ENCODE results near the gene ACTR3C.
"Not testable (repeated sequence)": the region's sequence is repeated elsewhere in the genome, so short reads cannot be mapped to it uniquely, and the experiment has no call there.

Gene ACTR3C

DNA sequence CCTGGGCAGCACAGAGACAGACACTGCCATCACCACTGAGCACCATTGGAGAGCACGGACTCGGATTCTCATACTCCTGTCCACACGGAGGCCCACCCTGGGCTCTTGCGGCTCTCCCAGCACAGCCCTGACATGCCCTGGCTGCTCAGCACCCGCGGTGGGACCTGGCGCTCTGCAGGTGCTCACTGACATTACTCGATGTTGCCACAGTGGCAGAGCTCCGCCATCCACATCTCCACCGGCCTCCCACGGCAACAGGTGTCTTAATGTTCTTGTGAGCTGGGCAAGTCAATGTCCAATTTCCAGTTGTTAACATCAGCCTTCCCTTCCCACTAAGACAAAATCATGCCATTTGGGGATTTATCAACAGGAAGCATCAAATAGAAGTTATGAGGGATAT, 45.0 kb downstream of the ACTR3C start:
- not testable (repeated sequence) for DNase-seq

DNA sequence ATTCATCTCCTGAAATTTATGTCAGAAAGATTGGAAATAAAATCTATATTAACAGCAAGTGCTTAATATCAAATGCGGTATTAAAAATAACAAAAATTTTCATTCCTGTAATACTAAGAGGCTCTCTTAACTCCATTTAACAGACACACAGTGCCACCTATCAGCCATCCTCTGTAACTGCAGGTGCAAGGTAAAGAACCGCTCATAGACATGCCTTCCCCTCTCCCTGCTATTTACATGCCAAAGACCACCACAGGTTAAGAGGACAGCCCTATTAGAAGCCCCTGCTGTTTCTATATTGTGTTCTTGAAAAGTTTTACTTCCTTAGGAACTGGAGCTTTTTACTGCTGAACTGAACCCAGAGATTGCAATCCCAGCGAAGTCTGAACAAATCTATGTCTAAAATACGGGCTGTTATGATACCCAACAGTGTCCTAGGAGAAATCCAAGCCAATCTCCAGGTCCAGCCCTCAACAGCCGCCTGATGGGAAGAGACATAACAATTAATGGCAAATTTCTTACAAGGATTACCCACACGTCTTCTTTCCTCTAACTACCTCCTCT, 47.1 kb downstream of the ACTR3C start:
- DNase-seq: not testable (repeated sequence)

DNA sequence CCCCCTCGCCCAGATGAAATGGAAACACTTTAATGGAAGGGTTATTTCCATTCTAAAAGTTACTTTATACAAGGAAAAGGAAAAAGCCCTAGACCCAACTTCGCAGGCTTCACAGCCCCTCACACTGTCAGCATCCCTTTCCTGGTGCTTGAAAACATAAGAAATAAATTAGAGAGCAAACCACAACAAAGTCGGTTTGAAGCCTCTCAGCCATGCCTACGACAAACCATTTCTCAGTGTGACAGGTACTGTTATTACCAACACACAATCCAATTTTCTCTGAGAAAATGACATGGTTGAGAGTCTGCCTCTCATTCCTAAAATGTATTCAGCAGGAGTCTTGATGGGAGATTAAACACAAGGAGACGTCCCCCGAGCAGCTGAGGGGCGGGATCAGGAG, 51.4 kb downstream of the ACTR3C start:
- DNase-seq: not testable (repeated sequence)

DNA sequence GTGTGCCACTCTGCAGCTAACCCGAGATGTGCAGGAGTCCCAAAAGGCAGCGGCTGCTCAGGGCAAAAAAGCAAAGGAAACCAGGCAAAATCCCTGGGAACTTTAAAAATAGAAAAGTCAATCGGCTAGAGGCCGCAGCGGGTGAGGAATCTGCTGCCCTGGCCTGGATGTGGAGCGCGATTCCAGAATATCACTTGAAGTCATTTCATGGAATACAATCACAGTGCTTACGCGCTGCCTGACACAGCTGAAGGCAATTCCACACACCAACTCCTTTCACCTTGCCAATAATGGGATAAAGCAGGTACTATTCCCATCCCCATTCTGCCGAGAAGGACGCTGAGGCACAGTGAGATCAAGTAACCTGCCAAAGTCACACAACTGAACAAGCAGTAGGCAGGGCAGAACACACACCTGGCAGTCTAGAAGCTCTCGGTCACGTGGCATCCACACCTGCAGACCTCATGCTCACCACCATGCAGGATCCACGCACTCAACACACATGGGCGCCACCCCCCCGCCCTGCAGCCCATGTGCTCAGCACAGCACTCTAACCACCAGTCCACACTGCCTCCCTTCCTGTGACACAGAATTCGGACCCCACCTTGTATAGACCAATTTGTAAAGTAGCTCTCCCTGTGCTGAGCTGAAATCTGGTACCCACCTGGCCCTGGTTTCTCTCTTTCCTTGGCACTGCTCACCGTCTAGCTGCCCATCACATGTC, 53.1 kb downstream of the ACTR3C start:
- DNase-seq: not testable (repeated sequence)

DNA sequence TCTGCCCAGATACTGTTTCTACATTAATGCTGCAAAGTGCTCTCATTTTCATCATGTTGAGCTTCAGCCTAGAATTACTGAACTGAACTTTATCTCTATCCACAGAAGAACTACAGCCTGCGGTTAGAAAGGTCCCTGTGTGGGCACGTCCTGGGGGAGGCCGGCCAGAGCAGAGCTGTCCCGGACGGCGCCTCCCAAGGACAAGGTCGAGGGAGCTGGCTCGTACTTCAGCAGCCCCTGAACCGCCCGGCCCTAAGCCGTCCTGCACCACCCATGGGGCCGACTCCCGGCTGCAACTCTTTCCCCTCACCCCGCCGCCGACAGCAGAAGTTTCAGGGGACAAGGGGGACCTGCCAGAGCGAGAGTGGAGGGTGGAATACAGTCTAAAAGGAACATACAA, 54.5 kb downstream of the ACTR3C start:
- DNase-seq: not testable (repeated sequence)

DNA sequence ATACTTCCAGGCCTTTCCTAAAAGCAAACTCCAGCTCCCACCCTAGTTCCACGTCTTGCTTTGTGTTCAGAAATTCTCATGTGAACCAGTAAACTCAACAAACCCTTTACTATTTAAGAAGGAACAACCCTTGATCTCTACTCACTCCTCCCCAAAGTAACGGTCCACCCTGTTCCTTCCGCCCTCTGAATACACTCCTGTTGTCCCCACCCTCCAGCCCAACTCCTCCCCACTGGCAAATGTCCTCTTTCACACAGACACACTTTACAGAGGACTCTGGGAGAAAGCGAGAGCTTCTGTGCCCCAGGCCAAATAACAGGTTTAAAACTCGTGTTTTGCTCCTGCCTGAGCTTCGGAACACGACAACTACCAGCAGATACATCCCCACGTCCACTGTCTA, 55.1 kb downstream of the ACTR3C start:
- not testable (repeated sequence) for DNase-seq

DNA sequence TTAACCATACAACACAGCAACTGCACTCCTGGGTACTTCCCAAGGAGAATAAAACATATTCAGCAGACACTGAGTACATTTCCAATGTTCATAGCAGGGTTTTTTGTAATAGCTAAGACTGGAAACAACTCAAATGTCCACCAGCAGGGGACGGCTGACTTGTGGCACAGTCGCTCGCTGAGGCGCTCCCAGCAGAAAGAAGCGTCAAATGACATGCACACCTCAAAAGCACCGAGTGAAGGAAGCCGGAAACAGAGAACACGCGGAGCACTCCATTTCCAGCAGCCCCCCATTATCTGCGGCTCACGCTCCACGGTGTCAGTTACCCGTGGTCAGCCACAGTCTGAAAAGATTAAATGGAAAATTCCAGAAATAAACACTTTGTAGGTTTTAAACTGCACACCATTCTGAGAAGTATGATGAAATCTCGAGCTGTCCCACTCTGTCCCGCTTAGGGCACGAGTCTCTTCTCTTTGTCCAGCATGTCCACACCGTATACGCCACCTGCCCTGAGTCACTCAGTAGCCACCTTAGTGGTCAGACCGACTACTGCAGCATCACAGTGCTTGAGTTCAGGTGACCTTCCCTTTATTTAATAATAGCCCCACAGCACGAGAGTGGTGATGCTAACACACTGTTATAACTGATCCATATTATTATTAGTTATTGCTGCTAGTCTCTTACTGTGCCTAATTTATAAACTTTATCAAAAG, 56.2 kb downstream of the ACTR3C start:
- DNase-seq: not testable (repeated sequence)

DNA sequence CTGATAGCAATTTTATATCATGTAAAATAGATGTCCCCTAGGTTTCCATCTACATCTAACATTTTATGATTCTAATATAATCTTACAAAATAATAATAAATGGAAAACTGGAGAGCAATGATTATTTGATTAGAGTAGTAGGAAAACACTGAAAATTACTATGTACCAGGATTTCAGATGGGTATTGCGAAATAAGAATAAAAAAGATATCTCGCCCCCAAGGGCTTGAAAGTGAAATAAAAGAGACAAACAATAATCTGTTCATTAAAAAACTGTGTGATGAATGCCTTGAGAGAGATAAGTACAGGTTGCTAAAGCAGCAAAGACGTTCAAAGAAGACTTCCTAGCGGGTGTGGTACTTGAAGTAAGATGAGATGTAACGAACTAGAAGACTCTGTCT, 60.7 kb downstream of the ACTR3C start:
- not testable (repeated sequence) for DNase-seq

DNA sequence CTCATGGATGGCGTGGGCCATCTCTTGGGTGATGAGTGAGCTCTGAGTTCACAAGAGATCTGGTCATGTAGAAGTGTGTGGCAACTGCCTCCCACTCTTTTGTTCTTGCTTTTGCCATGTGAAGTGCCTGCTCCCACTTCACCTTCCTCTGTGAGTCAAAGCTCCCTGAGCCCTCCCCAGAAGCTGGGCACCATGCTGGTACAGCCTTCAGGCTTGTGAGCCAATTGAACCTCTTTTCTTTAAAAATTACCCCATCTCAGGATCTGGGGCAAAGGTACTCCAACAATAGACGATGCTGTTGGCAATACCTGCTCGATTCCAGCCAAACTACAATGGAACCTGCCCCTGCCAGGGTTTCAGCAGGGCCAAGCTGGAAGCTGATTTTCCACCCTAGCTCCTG, 75.6 kb downstream of the ACTR3C start:
- DNase-seq: not testable (repeated sequence)

DNA sequence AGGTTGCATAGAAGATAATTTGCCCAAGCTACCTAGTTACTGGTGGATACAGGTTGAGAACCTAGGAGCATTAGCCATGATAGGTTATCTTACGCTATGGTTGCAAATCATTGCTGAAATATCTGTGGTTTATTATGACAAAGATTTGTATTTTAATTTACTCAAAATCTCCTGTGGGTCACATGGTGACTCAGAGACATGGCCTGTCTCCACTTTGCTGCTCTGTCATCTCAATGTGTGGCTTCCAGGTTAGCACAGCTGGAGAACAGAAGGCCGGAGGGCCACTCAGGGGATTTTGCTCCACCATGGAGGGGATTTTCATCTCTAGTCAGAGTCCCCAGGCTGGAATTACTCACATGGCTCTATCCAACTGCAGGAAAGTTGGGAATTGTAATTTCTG, 78.1 kb downstream of the ACTR3C start:
- DNase-seq: not testable (repeated sequence)

DNA sequence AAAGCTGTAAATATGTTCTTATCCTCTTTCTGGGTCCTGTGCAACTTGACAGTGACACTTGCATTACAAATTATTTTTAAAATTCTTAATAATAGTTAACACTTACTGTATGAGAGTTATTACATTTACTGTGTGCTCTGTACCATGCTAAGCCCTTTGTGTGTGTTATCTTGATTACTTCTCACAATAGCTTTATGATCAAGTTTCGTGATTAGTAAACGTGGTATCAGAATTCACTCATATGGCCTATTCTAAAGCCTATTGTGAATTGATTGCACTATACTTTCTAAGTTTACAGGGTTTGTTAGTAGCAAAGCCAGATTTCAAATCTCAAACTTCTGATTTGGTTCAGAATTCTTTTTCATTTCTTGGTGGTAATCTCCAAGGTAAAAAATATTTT, 80.4 kb downstream of the ACTR3C start:
- not testable (repeated sequence) for DNase-seq

DNA sequence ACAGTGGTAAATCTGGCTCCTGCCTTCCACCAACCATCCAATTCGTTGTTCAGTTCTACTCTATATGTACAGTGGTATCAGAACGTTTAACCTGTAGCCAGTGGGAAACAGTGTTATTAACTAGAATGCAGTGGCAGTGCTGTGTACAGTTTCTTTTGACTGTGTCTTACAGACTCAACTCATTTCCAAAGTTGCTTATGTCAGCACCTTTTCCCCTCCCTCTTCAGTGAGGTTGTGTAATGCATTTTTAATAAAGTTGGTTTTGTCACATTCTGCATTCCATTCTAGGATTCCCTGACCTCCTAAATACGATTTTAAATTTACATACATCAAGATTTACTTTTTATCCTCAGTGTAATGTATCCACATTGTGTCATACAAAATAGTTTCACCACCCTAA, 97.9 kb downstream of the ACTR3C start:
- not testable (repeated sequence) for DNase-seq

DNA sequence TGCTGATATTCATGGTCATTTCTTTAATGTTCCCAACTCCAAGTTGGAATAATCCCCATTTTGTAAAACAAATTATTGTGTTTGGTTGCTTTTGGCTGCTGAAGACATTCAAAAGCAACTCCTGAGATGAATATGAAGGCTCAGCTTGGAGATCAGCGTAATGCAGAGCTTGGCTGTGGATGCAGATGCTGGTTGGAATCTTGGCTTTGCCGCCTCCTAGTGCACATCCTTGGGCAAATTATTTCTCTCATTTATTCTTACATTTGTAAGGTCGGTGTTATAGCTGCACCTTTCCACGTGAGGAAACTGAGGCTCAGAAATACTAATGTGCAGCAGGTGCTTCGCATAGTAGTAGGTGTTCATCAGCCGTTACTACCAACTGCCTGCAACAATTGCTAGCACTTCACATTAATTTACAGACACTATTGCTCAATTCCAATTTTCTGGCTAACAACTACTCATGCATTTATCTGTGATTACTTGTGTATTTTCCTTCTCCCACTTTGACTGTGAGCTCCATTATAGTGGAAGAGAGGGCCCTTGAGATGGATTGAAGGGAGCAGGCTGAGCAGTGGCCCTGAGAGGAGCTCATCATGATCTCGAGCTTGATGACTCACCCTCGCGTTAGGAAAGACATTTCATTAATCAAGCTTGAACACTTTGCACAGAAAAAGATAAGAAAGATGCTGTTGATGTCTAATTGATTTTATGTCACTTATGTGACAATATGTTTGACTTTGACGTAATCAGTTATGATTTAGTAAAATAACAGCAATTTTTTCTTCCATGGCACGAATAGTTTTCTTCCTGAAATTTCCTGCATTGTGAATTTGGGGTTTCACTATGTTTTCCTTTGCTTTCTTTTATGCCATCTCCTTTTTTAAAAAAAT, 101.0 kb downstream of the ACTR3C start:
- DNase-seq: not testable (repeated sequence)

DNA sequence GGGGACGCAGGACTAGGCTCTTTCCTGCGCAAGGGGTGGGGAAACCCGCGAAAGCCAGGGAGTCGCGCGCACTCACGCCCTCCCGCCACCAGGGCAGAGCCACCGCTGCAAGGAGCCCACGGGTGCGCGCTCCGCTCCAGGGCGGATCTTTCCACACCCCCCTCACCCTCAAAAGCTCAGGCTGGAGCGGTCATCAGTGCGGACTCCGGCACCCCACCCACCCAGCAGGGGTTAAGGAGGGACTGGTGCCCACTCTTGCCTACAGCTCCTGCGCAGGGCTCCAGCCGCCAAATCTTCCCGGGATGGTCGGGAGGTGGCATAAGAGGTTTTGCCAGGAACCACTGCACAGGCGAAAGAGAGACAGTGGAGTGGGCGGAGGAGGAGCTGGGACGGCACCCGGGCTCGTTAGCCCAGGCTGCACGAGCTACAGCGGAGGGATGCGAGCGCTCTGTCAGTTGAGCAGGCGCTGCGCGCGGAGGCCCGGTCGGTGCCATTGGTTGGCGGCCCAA, 102.6 kb downstream of the ACTR3C start:
- DNase-seq: not testable (repeated sequence)

DNA sequence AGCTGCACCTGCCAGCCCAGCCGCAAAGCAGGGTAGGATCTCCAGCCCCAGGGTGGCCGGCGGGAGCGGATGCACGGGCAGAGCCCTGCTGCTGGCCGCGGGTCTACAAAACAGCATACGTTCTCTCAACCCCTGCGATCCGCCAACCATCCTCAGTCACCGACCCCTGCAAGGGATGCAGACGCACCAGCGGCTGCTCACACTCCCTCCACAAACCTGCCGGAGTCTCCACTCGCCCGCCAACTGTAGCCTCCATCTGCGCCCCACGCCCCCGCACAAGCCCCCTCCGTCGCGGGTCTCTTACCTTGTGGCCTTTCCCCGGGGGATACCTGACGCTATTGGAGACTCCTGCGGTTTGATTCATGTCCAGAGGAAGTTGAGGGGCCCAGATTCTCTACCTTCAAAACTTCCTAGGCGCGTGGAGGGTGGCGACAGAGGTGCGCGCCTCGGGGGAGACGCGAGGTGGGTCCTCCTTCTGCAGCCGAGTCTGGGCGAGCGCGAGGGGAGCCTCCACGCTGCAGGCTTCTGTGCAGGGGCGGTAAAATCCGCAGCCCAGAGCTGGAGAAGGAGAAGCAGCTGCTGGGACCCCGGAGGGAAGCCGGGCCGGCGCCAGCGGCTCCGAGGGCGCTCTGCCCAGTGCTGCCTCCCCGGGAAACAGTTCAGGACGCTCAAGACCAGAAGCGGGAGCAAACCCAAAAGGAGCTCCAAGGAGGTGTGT, 103.2 kb downstream of the ACTR3C start:
- not testable (repeated sequence) for DNase-seq

DNA sequence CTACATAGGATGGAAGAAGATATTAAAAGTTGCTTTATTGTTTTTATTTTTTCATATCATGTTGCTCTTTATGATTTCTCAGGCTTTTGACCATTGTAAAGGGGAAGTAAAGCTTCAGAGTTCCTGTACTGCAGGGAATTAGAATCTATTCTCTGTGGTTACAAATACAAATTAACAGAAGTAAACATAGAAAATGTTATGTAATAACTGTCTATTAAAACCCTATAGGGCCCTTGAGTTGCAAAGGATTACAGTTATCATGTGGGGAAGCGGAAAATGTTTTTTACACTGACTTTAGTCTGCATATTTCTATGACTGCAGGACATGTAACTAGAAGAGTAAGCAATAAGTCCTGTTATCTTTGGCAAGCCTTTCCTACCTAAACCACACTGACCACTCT, 116.5 kb downstream of the ACTR3C start:
- not testable (repeated sequence) for DNase-seq

DNA sequence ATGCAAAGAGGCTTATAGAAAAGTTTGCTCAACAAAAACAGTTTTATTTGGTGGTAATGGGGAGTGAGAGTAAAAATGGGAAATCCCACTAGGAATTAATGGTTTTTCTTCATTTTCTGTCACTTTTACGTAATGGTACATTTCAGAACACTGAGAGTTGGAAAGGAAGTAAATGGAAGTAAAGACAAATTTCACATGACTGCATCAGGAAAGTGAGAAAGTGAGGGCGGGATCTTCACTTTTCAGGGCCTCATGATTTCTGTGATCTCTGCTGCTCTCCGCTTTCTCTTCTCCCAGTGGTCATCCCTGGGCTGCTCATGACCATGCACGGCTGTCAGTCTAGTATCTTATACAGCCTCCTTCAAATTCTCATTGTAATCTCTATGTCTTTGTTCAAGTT, 117.5 kb downstream of the ACTR3C start:
- not testable (repeated sequence) for DNase-seq

DNA sequence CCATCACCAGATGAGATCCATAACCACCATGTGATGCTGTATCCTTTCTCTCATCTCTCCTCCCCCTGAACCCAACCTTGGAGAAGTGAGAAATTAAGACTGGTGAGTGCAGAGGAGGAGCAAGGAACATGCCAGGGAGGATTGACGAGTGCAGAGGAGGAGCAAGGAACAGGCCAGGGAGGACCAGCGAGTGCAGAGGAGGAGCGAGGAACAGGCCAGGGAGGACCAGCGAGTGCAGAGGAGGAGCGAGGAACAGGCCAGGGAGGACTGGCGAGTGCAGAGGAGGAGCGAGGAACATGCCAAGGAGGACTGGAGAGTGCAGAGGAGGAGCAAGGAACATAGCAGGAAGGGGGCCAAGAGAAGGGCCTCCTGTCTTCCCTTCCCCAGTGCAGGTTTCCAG, 118.8 kb downstream of the ACTR3C start:
- DNase-seq: not testable (repeated sequence)

DNA sequence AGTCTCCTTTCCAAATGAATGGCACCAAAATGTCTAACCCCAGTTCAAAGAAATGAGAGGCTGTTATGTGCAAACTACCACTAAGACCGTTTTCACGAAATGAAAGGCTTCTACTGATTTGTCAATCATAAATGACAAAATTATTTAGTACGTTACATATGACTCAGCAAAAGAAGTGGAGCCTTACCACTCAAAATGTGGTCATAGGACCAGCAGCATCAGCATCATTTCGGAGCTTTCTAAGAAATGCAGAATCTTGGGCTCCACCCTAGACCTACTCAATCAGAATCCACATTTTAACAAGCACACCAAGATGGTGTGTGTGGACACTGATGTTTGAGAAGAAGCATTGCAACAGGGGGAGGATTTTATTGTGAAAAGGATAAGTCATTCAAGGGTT, 120.5 kb downstream of the ACTR3C start:
- DNase-seq: not testable (repeated sequence)

Data from stimulated activated CD4-positive, alpha-beta T cell treated with anti-CD3 and anti-CD28 coated beads, Interleukin-1b, Interleukin-23, amount 100 ng/mL, for 48 hours (primary cell).